Endothelial cell of umbilical vein (primary cell): ENCODE measurements around the gene CCSER1. TPM values are rescaled to one million over a fixed set of nuclear protein-coding genes. Genes with fewer than 3 reads are reported as not detected.

ENCODE experiments used
- BruUV-seq: library from RNA; stranded (reverse); fragments of 400-500 nt; replicated peaks from 2 replicates; lab custom pipeline; 2021; lab: Mats Ljungman, UMichigan
- CTCF ChIA-PET: fragments of 300-600, 350-600 bp; sonication (Branson Sonifier 250); formaldehyde crosslinking; loops from one replicate; lab custom pipeline; 2021; ENCODE audit warnings: antibody characterized with exemption, inconsistent platforms; lab: Charles Lee
- POLR2A ChIA-PET: fragments of 300-600, 350-600 bp; sonication (Branson Sonifier 250); formaldehyde crosslinking; loops from one replicate; lab custom pipeline; 2021; ENCODE audit warnings: antibody characterized with exemption, inconsistent platforms; lab: Charles Lee
- DNase-seq: peaks from one replicate; pipeline ENCODE4 v3.0.0-alpha.2; 2011; ENCODE audit warnings: low read depth, low spot score
- FAIRE-seq: peaks from 2 replicates; lab custom pipeline; 2011; peaks lifted over from hg19 to GRCh38; lab: Jason Lieb, UNC
- H2AFZ ChIP-seq: 2 replicates; pipeline ENCODE4 v1.6.0; 2012; ENCODE audit warnings: low read depth, low read length, control low read depth, inconsistent platforms
- H3K27ac ChIP-seq: 2 replicates; pipeline ENCODE4 v1.5.1; 2011; ENCODE audit warnings: low read depth, mild to moderate bottlenecking, control low read depth, low read length, moderate library complexity; ENCODE audit not compliant: insufficient read depth
- H3K27me3 ChIP-seq, 2 experiments: 2 replicates each; pipeline versions ENCODE4 v1.6.0 to v1.6.1; 2011; ENCODE audit warnings: low read length in 2 of 2, mixed read lengths in 1 of 2; ENCODE audit not compliant: control insufficient read depth in 2 of 2, insufficient read depth in 2 of 2
- H3K36me3 ChIP-seq, 2 experiments: 2 replicates in 1 of 2; 3 replicates in 1 of 2; pipeline ENCODE4 v1.5.1; 2011; ENCODE audit warnings: low read length in 2 of 2, mild to moderate bottlenecking in 1 of 2, moderate library complexity in 1 of 2; ENCODE audit not compliant: control insufficient read depth in 2 of 2, insufficient read depth in 2 of 2; ENCODE audit errors: extremely low read depth in 1 of 2
- H3K4me1 ChIP-seq: 3 replicates; pipeline ENCODE4 v1.5.1; 2011; ENCODE audit warnings: mild to moderate bottlenecking, low read length; ENCODE audit not compliant: control insufficient read depth, insufficient read depth; ENCODE audit errors: extremely low read depth
- H3K4me2 ChIP-seq: 2 replicates; pipeline ENCODE4 v1.6.1; 2011; ENCODE audit warnings: low read length, control low read depth, mixed read lengths; ENCODE audit not compliant: insufficient read depth
- H3K4me3 ChIP-seq, 3 experiments: fragments of 200-600 bp in 1 of 3; sonication (generic), shearing (Covaris generic) in 1 of 3; replicated peaks in 1 of 3; 2 replicates each; pipeline ENCODE4 v1.5.1; 2011 to 2016; ENCODE audit warnings: control low read depth in 3 of 3, low read length in 3 of 3, mild to moderate bottlenecking in 2 of 3, inconsistent platforms in 1 of 3, low read depth in 1 of 3, moderate library complexity in 1 of 3; ENCODE audit not compliant: insufficient read depth in 1 of 3
- H3K79me2 ChIP-seq: 2 replicates; pipeline ENCODE4 v1.6.0; 2012; ENCODE audit warnings: low read length, inconsistent platforms; ENCODE audit not compliant: control insufficient read depth, insufficient read depth
- H3K9ac ChIP-seq: replicated peaks from 2 replicates; pipeline ENCODE3; 2011; ENCODE audit warnings: low read length, control low read depth; ENCODE audit not compliant: insufficient read depth; ENCODE audit errors: extremely low read depth
- H3K9me1 ChIP-seq: replicated peaks from 3 replicates; pipeline ENCODE4 v1.6.0; 2011; ENCODE audit warnings: mild to moderate bottlenecking, low read length; ENCODE audit not compliant: control insufficient read depth, insufficient read depth; ENCODE audit errors: extremely low read depth
- H3K9me3 ChIP-seq: replicated peaks from 2 replicates; pipeline ENCODE4 v1.5.1; 2012; ENCODE audit warnings: low read length, inconsistent platforms; ENCODE audit not compliant: control insufficient read depth, insufficient read depth
- H4K20me1 ChIP-seq: replicated peaks from 2 replicates; pipeline ENCODE3; 2011; ENCODE audit warnings: mild to moderate bottlenecking, low read length; ENCODE audit not compliant: control insufficient read depth, insufficient read depth; ENCODE audit errors: extremely low read depth
- EZH2 ChIP-seq: IDR thresholded peaks from 2 replicates; pipeline ENCODE4 v1.6.1; 2012; ENCODE audit warnings: borderline replicate concordance, low read depth, mild to moderate bottlenecking, moderate library complexity, low read length, inconsistent platforms; ENCODE audit not compliant: severe bottlenecking
- FOS ChIP-seq: IDR thresholded peaks from 2 replicates; pipeline ENCODE4 v1.6.1; 2011; ENCODE audit warnings: mild to moderate bottlenecking, low read length, moderate library complexity, borderline replicate concordance; ENCODE audit not compliant: insufficient read depth
- GATA2 ChIP-seq: IDR thresholded peaks from 2 replicates; pipeline ENCODE4 v1.7.0; 2011; ENCODE audit warnings: low read depth, mild to moderate bottlenecking, moderate library complexity, mixed read lengths, low read length; ENCODE audit not compliant: insufficient read length, insufficient read depth
- JUN ChIP-seq: IDR thresholded peaks from 2 replicates; pipeline ENCODE4 v1.6.1; 2011; ENCODE audit warnings: borderline replicate concordance, low read depth; ENCODE audit not compliant: insufficient read length, insufficient read depth
- MAX ChIP-seq: IDR thresholded peaks from 2 replicates; pipeline ENCODE4 v1.6.1; 2011; ENCODE audit not compliant: insufficient read depth, insufficient read length
- MYC ChIP-seq: IDR thresholded peaks from one replicate; pipeline ENCODE4 v1.6.1; 2011; ENCODE audit warnings: mild to moderate bottlenecking, low read depth, low read length
- POLR2A ChIP-seq: IDR thresholded peaks from 2 replicates; pipeline ENCODE4 v1.6.1; 2012; ENCODE audit warnings: low read depth, mild to moderate bottlenecking, control low read depth, low read length
- POLR2AphosphoS5 ChIP-seq: IDR thresholded peaks from 2 replicates; pipeline ENCODE4 v1.6.1; 2012; ENCODE audit warnings: low read depth, mild to moderate bottlenecking, control low read depth, low read length, moderate library complexity; ENCODE audit not compliant: insufficient read depth
- dilution Hi-C: fragments of 300-500 bp; cut with MboI; formaldehyde crosslinking; loops from one replicate; pipeline ENCODE4 v1.15.0; 2019; ENCODE audit warnings: low sequenced_read_pairs; ENCODE audit not compliant: extremely low pct_ligation_motif_present
- intact Hi-C: fragments of 100-400 bp; cut with micrococcal nuclease; formaldehyde crosslinking; loops from one replicate; pipeline ENCODE4 v1.10.0; 2022
- polyA plus RNA-seq, 4 experiments: library from polyadenylated mRNA; depleted of rRNA in 3 of 4; stranded (reverse) in 3 of 4; unstranded in 1 of 4; fragments of >200 nt; gene quantifications; 2 replicates each; pipeline versions ENCODE4 v1.2.1 to v1.2.3, GENCODE V29; 2011 to 2012; ENCODE audit warnings: missing spikeins in 1 of 4
- total RNA-seq: library from RNA; stranded (reverse); gene quantifications from 2 replicates; pipeline ENCODE4 v1.2.3, GENCODE V29; 2021
- TF ChIP-seq, protein P1 (sequence below), 2 donors: IDR thresholded peaks; 1 replicate in 1 of 2; 2 replicates in 1 of 2; pipeline ENCODE4 v1.5.1; 2011; ENCODE audit warnings: low read length in 2 of 2, mild to moderate bottlenecking in 2 of 2, moderate library complexity in 2 of 2, control low read depth in 1 of 2, inconsistent platforms in 1 of 2, low read depth in 1 of 2; ENCODE audit not compliant: insufficient read depth in 1 of 2; ENCODE audit errors: extremely low read depth in 1 of 2

CCSER1 gene
- total and polyA plus RNA-seq, 2 donors (not counting 3 experiments of a cell fraction or from before 2014, with no cell fraction given), result 0.11 to 1.8 TPM

DNA sequence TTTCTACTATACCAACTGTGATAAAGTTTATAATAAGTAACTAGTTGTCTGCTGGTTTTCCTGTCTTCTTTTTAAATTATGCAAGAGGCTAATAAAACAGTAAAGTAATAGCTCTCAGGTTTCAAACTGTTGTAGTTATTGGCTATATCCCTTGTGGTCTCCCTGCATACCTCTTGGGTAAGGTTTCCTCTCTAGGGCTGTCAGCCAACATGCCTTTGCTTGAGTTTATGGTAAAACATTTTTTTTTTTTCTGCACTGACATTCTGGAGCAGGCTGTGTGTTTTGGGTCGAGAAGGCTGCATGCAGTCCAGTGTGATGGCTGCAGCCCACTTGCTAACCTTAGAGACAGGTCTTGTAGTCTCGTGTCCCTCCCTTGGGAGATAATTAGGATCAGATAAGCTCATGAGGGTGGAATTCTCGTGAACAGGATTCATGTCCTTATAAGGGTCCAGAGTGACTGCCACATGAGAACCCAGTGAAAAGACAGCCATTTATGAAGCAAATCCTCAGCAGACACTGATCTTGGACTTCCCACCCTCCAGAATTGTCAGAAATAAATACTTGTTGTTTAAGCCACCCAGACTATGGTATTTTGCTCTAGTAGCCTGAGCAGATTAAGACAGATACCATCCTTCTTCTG, 831.2 kb downstream of the CCSER1 start:
- Histone ChIP-seq H4K20me1 (no peaks in the 10 kb centered on the region), H3K4me3 (no peak overlapping the region), H3K9me3 (no peaks in the 10 kb centered on the region), H3K9me1 (no peaks in the 10 kb centered on the region), H3K4me2 (no peak overlapping the region), H3K36me3 (no peaks in the 10 kb centered on the region), H3K4me1 (no peaks in the 10 kb centered on the region), H3K27ac (no peak overlapping the region), H3K79me2 (no peaks in the 10 kb centered on the region), H2AFZ (no peak overlapping the region), H3K9ac (no peak overlapping the region), H3K27me3 (no peaks in the 10 kb centered on the region)
- POLR2A ChIA-PET, result interaction anchor here (0.6 kb wide), 1 partner anchor 44 kb away, joined by 3 read pairs; no protein-coding TSS in a partner anchor
- dilution Hi-C loops, result no loop called here
- DNase-seq (no peak), FAIRE-seq (no peak)
- CTCF ChIA-PET, result no interaction called here
- intact Hi-C loops, result no loop called here
- no TSS peak for BruUV-seq
- TF ChIP-seq POLR2A (no peak), EZH2 (no peak), MYC (no peak), POLR2AphosphoS5 (no peak), MAX (no peak), JUN (no peak), GATA2 (no peak), FOS (no peak)
- TF ChIP-seq, protein P1, sequence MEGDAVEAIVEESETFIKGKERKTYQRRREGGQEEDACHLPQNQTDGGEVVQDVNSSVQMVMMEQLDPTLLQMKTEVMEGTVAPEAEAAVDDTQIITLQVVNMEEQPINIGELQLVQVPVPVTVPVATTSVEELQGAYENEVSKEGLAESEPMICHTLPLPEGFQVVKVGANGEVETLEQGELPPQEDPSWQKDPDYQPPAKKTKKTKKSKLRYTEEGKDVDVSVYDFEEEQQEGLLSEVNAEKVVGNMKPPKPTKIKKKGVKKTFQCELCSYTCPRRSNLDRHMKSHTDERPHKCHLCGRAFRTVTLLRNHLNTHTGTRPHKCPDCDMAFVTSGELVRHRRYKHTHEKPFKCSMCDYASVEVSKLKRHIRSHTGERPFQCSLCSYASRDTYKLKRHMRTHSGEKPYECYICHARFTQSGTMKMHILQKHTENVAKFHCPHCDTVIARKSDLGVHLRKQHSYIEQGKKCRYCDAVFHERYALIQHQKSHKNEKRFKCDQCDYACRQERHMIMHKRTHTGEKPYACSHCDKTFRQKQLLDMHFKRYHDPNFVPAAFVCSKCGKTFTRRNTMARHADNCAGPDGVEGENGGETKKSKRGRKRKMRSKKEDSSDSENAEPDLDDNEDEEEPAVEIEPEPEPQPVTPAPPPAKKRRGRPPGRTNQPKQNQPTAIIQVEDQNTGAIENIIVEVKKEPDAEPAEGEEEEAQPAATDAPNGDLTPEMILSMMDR (IDR thresholded peaks at IDR 0.05; ENCODE audit: extremely low read depth in 1 of 2, insufficient read depth in 1 of 2, low read depth in 1 of 2, low read length in 2 of 2), result no peak
